MM.1S (cell line): ENCODE measurements around the gene NLRP8.
A peak's percentile ranks its signal among the peaks of the same experiment; 100 is the strongest.

Experiments used
- DNase-seq: peaks from one replicate; pipeline ENCODE4 v3.0.0-alpha.2; 2015
- H2AFZ ChIP-seq: fragments of 300-600 bp; sonication (generic); 2 replicates; pipeline ENCODE4 v1.6.0; 2016; ENCODE audit warnings: antibody characterized with exemption, low read length
- H3F3A ChIP-seq: fragments of 300-600 bp; sonication (generic); 2 replicates; pipeline ENCODE4 v1.6.1; 2016; ENCODE audit warnings: mild to moderate bottlenecking, antibody characterized with exemption, low read length, moderate library complexity, mixed read lengths; ENCODE audit not compliant: insufficient read depth
- H3K27ac ChIP-seq: fragments of 300-600 bp; sonication (generic); 2 replicates; pipeline ENCODE4 v1.5.1; 2016; ENCODE audit warnings: mild to moderate bottlenecking, low read length
- H3K27me3 ChIP-seq: fragments of 300-600 bp; sonication (generic); replicated peaks from 2 replicates; pipeline ENCODE4 v1.6.0; 2016; ENCODE audit warnings: low read length; ENCODE audit not compliant: insufficient read depth
- H3K36me3 ChIP-seq: fragments of 300-600 bp; sonication (generic); replicated peaks from 2 replicates; pipeline ENCODE4 v1.6.1; 2016; ENCODE audit warnings: mild to moderate bottlenecking, low read length, mixed read lengths; ENCODE audit not compliant: insufficient read depth
- H3K4me1 ChIP-seq: fragments of 300-600 bp; sonication (generic); 2 replicates; pipeline ENCODE4 v1.6.1; 2016; ENCODE audit warnings: low read length, mixed read lengths
- H3K4me2 ChIP-seq: fragments of 300-600 bp; sonication (generic); 2 replicates; pipeline ENCODE4 v1.6.0; 2016; ENCODE audit warnings: low read depth, low read length
- H3K4me3 ChIP-seq: fragments of 300-600 bp; sonication (generic); 2 replicates; pipeline ENCODE4 v1.5.1; 2016; ENCODE audit warnings: low read length, mixed read lengths
- H3K79me2 ChIP-seq: fragments of 300-600 bp; sonication (generic); 2 replicates; pipeline ENCODE4 v1.6.1; 2016; ENCODE audit warnings: mixed run types, low read length, mixed read lengths
- H3K9ac ChIP-seq: fragments of 300-600 bp; sonication (generic); 2 replicates; pipeline ENCODE4 v1.6.1; 2016; ENCODE audit warnings: low read length, mixed read lengths
- H3K9me2 ChIP-seq: fragments of 300-600 bp; sonication (generic); replicated peaks from 2 replicates; pipeline ENCODE4 v1.6.1; 2016; ENCODE audit warnings: mild to moderate bottlenecking, low read length, mixed read lengths; ENCODE audit not compliant: insufficient read depth
- H3K9me3 ChIP-seq: fragments of 300-600 bp; sonication (generic); replicated peaks from 2 replicates; pipeline ENCODE4 v1.6.1; 2016; ENCODE audit warnings: mild to moderate bottlenecking, low read length, mixed read lengths; ENCODE audit not compliant: insufficient read depth
- H4K20me1 ChIP-seq: fragments of 300-600 bp; sonication (generic); 2 replicates; pipeline ENCODE4 v1.6.1; 2016; ENCODE audit warnings: mild to moderate bottlenecking, low read length, moderate library complexity, mixed read lengths; ENCODE audit not compliant: insufficient read depth
- EZH2 ChIP-seq: fragments of 300-600 bp; sonication (generic); optimal IDR thresholded peaks from 2 replicates; pipeline ENCODE3; 2017; ENCODE audit warnings: low read depth, mild to moderate bottlenecking, antibody characterized with exemption, low read length, mixed read lengths
- EZH2phosphoT487 ChIP-seq: fragments of 300-600 bp; sonication (generic); IDR thresholded peaks from 2 replicates; pipeline ENCODE4 v1.6.1; 2018; ENCODE audit warnings: antibody characterized with exemption, low read length
- TF ChIP-seq, protein P1 (sequence below): fragments of 300-600 bp; sonication (generic); IDR thresholded peaks from 2 replicates; pipeline ENCODE4 v1.5.1; 2016; ENCODE audit warnings: antibody characterized with exemption, low read length, mixed read lengths

NLRP8 gene

DNA sequence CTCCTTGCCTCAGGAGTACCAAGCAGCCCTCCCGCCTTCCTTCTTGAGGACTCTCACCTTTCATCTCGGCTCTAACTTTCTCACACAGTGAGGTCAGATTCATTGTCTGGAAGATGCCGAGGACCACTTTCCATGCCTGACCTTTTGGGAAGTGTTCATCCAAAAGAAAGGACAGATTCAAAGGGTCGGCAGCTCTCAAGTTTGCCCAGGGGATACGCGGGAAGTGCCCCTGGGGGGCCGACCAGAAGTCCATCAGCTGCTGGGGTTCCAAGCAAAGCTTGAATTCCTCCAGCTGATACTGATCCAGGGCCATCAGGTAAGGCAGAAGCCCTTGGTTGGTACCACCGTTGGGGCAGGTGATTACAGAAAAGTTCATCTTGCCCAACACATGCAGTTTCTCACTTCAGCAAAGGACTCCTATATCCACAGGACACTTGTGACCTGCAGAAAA, 15.7 kb upstream of the NLRP8 start, which contains the start of gene NLRP13:
Gene NLRP13, minus strand, starts transcription at position 401 of the 451 bp plus-strand sequence. Its CDS starts 25 bp downstream, at position 376.
- H3K4me3 ChIP-seq = no peak within 1 kb of the TSS
- no peak within 1 kb of the TSS for H3K4me2 ChIP-seq
- TF ChIP-seq, protein P1, sequence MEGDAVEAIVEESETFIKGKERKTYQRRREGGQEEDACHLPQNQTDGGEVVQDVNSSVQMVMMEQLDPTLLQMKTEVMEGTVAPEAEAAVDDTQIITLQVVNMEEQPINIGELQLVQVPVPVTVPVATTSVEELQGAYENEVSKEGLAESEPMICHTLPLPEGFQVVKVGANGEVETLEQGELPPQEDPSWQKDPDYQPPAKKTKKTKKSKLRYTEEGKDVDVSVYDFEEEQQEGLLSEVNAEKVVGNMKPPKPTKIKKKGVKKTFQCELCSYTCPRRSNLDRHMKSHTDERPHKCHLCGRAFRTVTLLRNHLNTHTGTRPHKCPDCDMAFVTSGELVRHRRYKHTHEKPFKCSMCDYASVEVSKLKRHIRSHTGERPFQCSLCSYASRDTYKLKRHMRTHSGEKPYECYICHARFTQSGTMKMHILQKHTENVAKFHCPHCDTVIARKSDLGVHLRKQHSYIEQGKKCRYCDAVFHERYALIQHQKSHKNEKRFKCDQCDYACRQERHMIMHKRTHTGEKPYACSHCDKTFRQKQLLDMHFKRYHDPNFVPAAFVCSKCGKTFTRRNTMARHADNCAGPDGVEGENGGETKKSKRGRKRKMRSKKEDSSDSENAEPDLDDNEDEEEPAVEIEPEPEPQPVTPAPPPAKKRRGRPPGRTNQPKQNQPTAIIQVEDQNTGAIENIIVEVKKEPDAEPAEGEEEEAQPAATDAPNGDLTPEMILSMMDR = no peak
- no peak for TF ChIP-seq EZH2
- no peak for TF ChIP-seq EZH2phosphoT487
- H3K27me3 ChIP-seq = no peaks in the 10 kb centered on the region
- no peaks in the 10 kb centered on the region for H3K9me3 ChIP-seq
- H2AFZ ChIP-seq = no peak within 1 kb of the TSS
- H4K20me1 ChIP-seq = no peaks in the 10 kb centered on the region
- no peaks in the 10 kb centered on the region for H3F3A ChIP-seq
- no peak for DNase-seq
- no peaks in the 10 kb centered on the region for H3K4me1 ChIP-seq
- no peaks in the 10 kb centered on the region for H3K9me2 ChIP-seq
- no peak within 1 kb of the TSS for H3K9ac ChIP-seq
- no peaks in the 10 kb centered on the region for H3K36me3 ChIP-seq
- H3K27ac ChIP-seq = no peak within 1 kb of the TSS
- no peaks in the 10 kb centered on the region for H3K79me2 ChIP-seq

DNA sequence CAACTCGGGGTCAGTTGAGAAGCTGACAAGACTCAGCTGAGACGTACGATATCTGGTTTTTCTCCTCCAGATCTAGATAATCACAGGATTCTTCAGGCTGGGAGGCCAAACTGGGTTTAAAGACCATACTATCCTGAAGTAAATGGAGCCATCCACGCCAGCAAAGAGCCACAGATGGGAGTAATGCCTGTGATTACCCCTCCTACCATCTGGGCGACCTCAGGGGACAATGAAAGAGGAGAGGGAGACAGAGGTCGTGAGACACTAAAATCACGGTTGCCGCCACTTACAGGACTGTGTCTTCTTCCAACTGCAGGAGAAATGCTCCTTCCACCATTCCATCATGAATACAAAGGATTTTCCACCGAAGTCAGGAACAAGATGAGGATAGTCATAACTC, 12.4 kb upstream of the NLRP8 start:
- Histone ChIP-seq H2AFZ (no peak overlapping the region), H3K9me2 (no peaks in the 10 kb centered on the region), H3K79me2 (no peaks in the 10 kb centered on the region), H3K27me3 (no peaks in the 10 kb centered on the region), H3K27ac (no peak overlapping the region), H3K9me3 (no peaks in the 10 kb centered on the region), H3F3A (no peaks in the 10 kb centered on the region), H3K9ac (no peak overlapping the region), H3K36me3 (no peaks in the 10 kb centered on the region), H3K4me2 (no peak overlapping the region), H3K4me1 (no peaks in the 10 kb centered on the region), H4K20me1 (no peaks in the 10 kb centered on the region), H3K4me3 (no peak overlapping the region)
- no peak for DNase-seq
- TF ChIP-seq EZH2phosphoT487 = no peak
- TF ChIP-seq, protein P1 = no peak
- no peak for TF ChIP-seq EZH2

DNA sequence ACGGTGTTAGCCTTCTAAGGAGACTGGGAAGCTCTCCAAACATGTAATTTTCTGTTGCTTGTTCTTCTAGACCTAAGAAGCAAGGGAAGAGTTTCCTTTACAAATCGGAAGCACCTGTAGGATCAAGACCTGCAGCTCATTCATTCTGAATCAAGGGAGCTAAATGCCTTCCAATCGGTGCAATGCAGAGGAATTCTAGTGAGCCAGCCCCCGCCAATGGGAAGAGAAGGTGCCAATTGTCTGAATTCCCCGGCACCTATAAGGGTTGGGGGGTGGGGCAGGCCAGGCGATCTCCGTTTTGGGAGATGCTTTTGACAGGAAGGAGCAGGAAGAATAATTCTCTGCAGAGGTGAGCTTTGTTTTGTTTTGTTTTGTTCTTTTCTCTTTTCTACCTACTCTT, 8.4 kb upstream of the NLRP8 start:
- no peaks in the 10 kb centered on the region for H3K27me3 ChIP-seq
- no peak overlapping the region for H3K27ac ChIP-seq

More for the DNA sequence above, 8.4 kb upstream of the NLRP8 start:
- no peak for DNase-seq
- no peaks in the 10 kb centered on the region for H4K20me1 ChIP-seq
- H3K9ac ChIP-seq = no peak overlapping the region
- H3F3A ChIP-seq = no peaks in the 10 kb centered on the region
- H3K9me2 ChIP-seq = no peaks in the 10 kb centered on the region
- no peaks in the 10 kb centered on the region for H3K4me1 ChIP-seq
- no peaks in the 10 kb centered on the region for H3K79me2 ChIP-seq
- TF ChIP-seq, protein P1 = no peak
- peak overlapping the region; percentile 47 for H3K4me2 ChIP-seq
- H3K4me3 ChIP-seq = peak overlapping the region; percentile 16; the same call in 1 of the 2 replicates
- peak overlapping the region; percentile 39 for H2AFZ ChIP-seq
- no peaks in the 10 kb centered on the region for H3K9me3 ChIP-seq
- H3K36me3 ChIP-seq = no peaks in the 10 kb centered on the region
